Activated CD4-positive, alpha-beta memory T cell treated with anti-CD3 and anti-CD28 coated beads, Interleukin-2, amount 10 ng/mL, durations not matched to agents 7 days and 5 days (primary cell): ENCODE data around the gene CEP41. TPM values are rescaled to one million over a fixed set of nuclear protein-coding genes. Genes with fewer than 3 reads are reported as not detected.

Experiments used
- CTCF ChIA-PET: fragments of 350-600 bp; sonication (Branson Sonifier 250); formaldehyde crosslinking; loops from one replicate; lab custom pipeline; 2021; ENCODE audit warnings: antibody characterized with exemption, inconsistent platforms; lab: Charles Lee
- POLR2A ChIA-PET: fragments of 350-600 bp; sonication (Branson Sonifier 250); formaldehyde crosslinking; loops from one replicate; lab custom pipeline; 2021; ENCODE audit warnings: antibody characterized with exemption; lab: Charles Lee
- DNase-seq: peaks from one replicate; pipeline ENCODE4 v3.0.0-alpha.2; 2020
- H3K27ac Mint-ChIP-seq: one replicate; pipeline ENCODE4 v1.8.0; 2021; ENCODE audit warnings: mild to moderate bottlenecking, mixed read lengths
- H3K27me3 Mint-ChIP-seq: one replicate; pipeline ENCODE4 v1.8.0; 2021; ENCODE audit warnings: mixed read lengths
- H3K36me3 Mint-ChIP-seq: one replicate; pipeline ENCODE4 v1.8.0; 2021; ENCODE audit warnings: low read depth, mixed read lengths
- H3K4me1 Mint-ChIP-seq: one replicate; pipeline ENCODE4 v1.8.0; 2021; ENCODE audit warnings: mixed read lengths
- H3K4me3 Mint-ChIP-seq: one replicate; pipeline ENCODE4 v1.8.0; 2021; ENCODE audit warnings: mild to moderate bottlenecking, mixed read lengths
- H3K9me3 Mint-ChIP-seq: one replicate; pipeline ENCODE4 v1.8.0; 2021; ENCODE audit warnings: mixed read lengths
- total RNA-seq, 2 experiments: library from RNA; stranded (reverse); gene quantifications; one replicate each; pipeline ENCODE4 v1.2.3, GENCODE V29; 2021

The CEP41 gene
- total RNA-seq, 2 experiments from 2014 or later = 13.2 to 15.7 TPM

DNA sequence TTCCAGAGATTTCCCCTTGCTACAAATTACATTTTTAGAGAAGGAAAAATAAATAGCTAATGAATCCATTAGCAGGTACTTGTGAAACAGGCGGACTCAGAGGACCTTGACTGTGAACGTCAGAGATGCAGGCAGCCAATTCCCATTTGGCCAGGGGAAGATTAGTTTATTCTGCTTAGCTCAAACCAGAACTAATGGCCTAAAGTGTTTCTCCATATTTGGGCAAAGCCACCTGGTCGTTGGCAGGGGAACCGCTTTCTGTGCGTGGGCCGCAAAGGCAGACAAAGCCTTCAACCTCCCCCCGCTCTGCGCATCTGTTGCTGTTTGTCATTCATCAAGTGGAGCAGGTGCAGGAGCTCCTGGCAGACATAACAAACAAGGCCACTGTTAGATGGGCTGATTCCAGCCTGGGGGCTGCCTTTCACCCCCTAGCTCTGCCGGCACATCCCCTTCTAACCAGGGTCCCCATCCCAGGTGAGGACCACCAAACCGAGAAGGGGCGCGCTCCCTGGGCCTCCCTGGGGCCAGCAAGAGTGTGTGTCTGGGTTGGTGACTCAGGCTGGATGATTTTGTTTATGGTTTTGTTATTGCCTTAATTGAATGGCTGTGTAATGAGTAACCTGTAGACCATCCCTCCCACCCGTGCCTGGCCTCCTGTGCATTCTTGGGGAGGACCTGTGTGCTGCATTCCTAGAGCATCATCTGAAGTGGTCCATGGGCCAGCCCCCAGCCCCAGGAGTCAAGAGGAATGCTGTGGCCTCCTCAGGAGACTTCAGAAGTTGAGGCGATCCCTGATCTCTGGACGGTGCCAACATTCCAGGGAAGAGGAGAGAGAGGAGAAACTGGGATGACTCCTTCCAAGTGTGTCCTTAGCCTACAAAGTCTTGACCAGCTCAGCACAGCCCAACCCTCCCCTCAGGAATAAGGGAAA, 75.0 kb downstream of the CEP41 start:
- Mint-ChIP-seq H3K36me3 (no peaks in the 10 kb centered on the region), H3K27ac (no peak overlapping the region), H3K9me3 (no peaks in the 10 kb centered on the region), H3K4me1 (peaks cover 3% of the 10 kb centered on the region), H3K27me3 (no peaks in the 10 kb centered on the region), H3K4me3 (no peak overlapping the region)
- ChIA-PET CTCF (interaction anchor here (0.5 to 0.6 kb wide), 2 partner anchors 355 to 1033 kb away, joined by 3 to 4 read pairs; no protein-coding TSS in a partner anchor), POLR2A (no interaction called here)
- no peak for DNase-seq

DNA sequence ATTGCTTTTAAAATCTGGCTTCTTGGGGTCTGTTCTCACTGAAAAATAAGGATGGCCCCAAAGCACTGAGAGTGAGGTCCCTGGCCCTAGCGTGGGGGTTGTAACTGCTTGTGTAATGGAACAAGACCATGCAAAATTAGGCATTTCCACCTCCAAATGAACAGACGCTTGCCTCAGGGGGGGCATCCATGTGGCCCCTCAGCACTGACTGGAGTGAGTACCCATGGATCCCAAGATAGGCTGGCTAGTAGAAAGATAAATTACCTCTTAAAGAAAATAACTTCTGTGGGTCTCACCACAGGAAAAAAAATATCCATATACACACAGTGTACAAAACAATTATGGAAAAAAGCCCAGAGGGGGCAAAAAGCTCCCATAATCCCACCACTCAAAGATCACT, 75.7 kb downstream of the CEP41 start:
- H3K27ac Mint-ChIP-seq = no peak overlapping the region
- no peak for DNase-seq
- CTCF ChIA-PET = interaction anchor here (0.5 to 0.6 kb wide), 2 partner anchors 354 to 1032 kb away, joined by 3 to 4 read pairs; no protein-coding TSS in a partner anchor
- POLR2A ChIA-PET = no interaction called here
- no peaks in the 10 kb centered on the region for H3K36me3 Mint-ChIP-seq
- H3K27me3 Mint-ChIP-seq = no peaks in the 10 kb centered on the region
- H3K9me3 Mint-ChIP-seq = peaks cover 5% of the 10 kb centered on the region
- H3K4me3 Mint-ChIP-seq = no peak overlapping the region
- H3K4me1 Mint-ChIP-seq = peaks cover 3% of the 10 kb centered on the region

GRCh38 chr7:130364451-130364850, 76.4 kb downstream of the CEP41 start:
- no peaks in the 10 kb centered on the region for H3K27me3 Mint-ChIP-seq
- no peak overlapping the region for H3K27ac Mint-ChIP-seq
- H3K9me3 Mint-ChIP-seq = peaks cover 10% of the 10 kb centered on the region
- DNase-seq = no peak
- peaks cover 3% of the 10 kb centered on the region for H3K4me1 Mint-ChIP-seq
- POLR2A ChIA-PET = no interaction called here
- H3K36me3 Mint-ChIP-seq = no peaks in the 10 kb centered on the region
- CTCF ChIA-PET = no interaction called here
- no peak overlapping the region for H3K4me3 Mint-ChIP-seq

GRCh38 chr7:130363026-130363847, 77.6 kb downstream of the CEP41 start:
- no peak overlapping the region for H3K27ac Mint-ChIP-seq
- ChIA-PET POLR2A (no interaction called here), CTCF (no interaction called here)
- no peak overlapping the region for H3K4me3 Mint-ChIP-seq
- H3K4me1 Mint-ChIP-seq = peaks cover 3% of the 10 kb centered on the region
- H3K9me3 Mint-ChIP-seq = peaks cover 12% of the 10 kb centered on the region
- no peak for DNase-seq
- H3K36me3 Mint-ChIP-seq = no peaks in the 10 kb centered on the region
- no peaks in the 10 kb centered on the region for H3K27me3 Mint-ChIP-seq

- Mint-ChIP-seq H3K9me3 (peaks cover 12% of the 10 kb centered on the region), H3K36me3 (no peaks in the 10 kb centered on the region), H3K4me1 (peaks cover 3% of the 10 kb centered on the region), H3K27ac (no peak overlapping the region), H3K4me3 (no peak overlapping the region), H3K27me3 (no peaks in the 10 kb centered on the region)
- DNase-seq = no peak
- ChIA-PET CTCF (interaction anchor here (0.6 kb wide), 1 partner anchor 470 kb away, joined by 3 read pairs; no protein-coding TSS in a partner anchor), POLR2A (no interaction called here)
Measured at GRCh38 chr7:130362251-130362816, 78.5 kb downstream of the CEP41 start.

- ChIA-PET POLR2A (no interaction called here), CTCF (interaction anchor here (0.6 kb wide), 1 partner anchor 471 kb away, joined by 3 read pairs; no protein-coding TSS in a partner anchor)
- Mint-ChIP-seq H3K9me3 (peaks cover 12% of the 10 kb centered on the region), H3K36me3 (no peaks in the 10 kb centered on the region), H3K27ac (no peak overlapping the region), H3K4me1 (peaks cover 3% of the 10 kb centered on the region), H3K27me3 (no peaks in the 10 kb centered on the region), H3K4me3 (no peak overlapping the region)
- DNase-seq = no peak
Measured at GRCh38 chr7:130361681-130362080, 79.1 kb downstream of the CEP41 start.

DNA sequence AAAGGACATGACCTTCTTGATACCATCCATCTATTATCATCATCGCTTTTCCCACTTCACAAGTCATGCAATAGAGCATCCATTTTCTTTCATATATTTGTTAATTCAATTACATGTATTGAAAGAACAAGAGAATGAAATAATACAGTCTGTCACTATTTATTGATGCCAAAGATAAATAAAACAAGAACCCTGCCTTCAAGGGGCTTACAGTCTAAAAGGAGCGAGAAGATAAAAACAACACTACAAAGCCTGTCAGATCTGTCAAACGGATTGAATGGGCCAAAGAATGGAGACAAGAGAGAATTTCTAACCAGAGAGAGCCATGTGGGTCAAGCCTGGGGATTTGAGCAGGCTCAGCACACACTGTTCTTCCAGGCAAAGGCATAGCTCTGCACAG, 80.3 kb downstream of the CEP41 start:
- Mint-ChIP-seq H3K27me3 (no peaks in the 10 kb centered on the region), H3K36me3 (no peaks in the 10 kb centered on the region), H3K4me3 (no peak overlapping the region), H3K4me1 (peaks cover 3% of the 10 kb centered on the region), H3K9me3 (peaks cover 12% of the 10 kb centered on the region), H3K27ac (no peak overlapping the region)
- DNase-seq = no peak
- ChIA-PET POLR2A (no interaction called here), CTCF (no interaction called here)

- H3K9me3 Mint-ChIP-seq = peaks cover 12% of the 10 kb centered on the region
- no peak overlapping the region for H3K27ac Mint-ChIP-seq
- no peaks in the 10 kb centered on the region for H3K27me3 Mint-ChIP-seq
- DNase-seq = no peak
- ChIA-PET POLR2A (no interaction called here), CTCF (no interaction called here)
- H3K36me3 Mint-ChIP-seq = no peaks in the 10 kb centered on the region
- H3K4me1 Mint-ChIP-seq = peaks cover 3% of the 10 kb centered on the region
- H3K4me3 Mint-ChIP-seq = no peak overlapping the region
Measured at GRCh38 chr7:130359276-130359857, 81.4 kb downstream of the CEP41 start.

- Mint-ChIP-seq H3K4me1 (peaks cover 3% of the 10 kb centered on the region), H3K27me3 (peaks cover 2% of the 10 kb centered on the region), H3K27ac (no peak overlapping the region), H3K9me3 (peaks cover 12% of the 10 kb centered on the region), H3K36me3 (no peaks in the 10 kb centered on the region), H3K4me3 (no peak overlapping the region)
- DNase-seq = no peak
- ChIA-PET CTCF (no interaction called here), POLR2A (no interaction called here)
Measured at GRCh38 chr7:130358471-130358870, 82.3 kb downstream of the CEP41 start.

DNA sequence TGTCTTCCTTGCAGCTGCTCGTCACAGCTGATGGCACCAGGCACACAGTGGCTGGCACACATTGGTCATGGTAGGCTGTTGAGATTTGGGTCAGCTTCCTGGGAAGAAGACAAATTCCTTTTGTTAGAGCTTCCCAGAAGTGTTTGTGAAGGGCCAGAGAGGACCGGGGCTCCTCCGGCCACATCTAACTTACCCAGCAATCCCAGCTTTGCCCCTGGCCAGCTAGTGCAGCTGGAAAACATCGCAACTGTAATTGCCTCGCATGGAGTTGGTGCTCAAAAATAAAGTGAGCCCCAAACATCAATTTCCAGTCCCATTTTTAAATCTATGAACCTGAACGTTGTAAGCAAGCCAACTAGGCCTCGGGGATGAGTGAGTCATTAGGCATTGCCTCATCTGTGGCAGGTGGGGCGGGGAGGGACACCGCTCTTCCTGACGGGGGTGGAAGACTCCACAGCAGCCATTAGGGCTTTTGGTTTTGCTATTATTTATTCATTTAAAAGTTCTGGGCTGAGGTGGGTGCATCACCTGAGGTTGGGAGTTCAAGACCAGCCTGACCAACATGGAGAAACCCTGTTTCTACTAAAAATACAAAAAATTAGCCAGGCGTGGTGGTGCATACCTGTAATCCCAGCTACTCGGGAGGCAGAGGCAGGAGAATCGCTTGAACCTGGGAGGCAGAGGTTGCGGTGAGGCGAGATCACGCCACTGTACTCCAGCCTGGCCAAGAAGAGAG, 83.8 kb downstream of the CEP41 start:
- Mint-ChIP-seq H3K4me3 (no peak overlapping the region), H3K9me3 (peaks cover 12% of the 10 kb centered on the region), H3K36me3 (no peaks in the 10 kb centered on the region), H3K4me1 (peaks cover 2% of the 10 kb centered on the region), H3K27ac (no peak overlapping the region), H3K27me3 (peaks cover 6% of the 10 kb centered on the region)
- CTCF ChIA-PET = no interaction called here
- POLR2A ChIA-PET = no interaction called here
- no peak for DNase-seq

DNA sequence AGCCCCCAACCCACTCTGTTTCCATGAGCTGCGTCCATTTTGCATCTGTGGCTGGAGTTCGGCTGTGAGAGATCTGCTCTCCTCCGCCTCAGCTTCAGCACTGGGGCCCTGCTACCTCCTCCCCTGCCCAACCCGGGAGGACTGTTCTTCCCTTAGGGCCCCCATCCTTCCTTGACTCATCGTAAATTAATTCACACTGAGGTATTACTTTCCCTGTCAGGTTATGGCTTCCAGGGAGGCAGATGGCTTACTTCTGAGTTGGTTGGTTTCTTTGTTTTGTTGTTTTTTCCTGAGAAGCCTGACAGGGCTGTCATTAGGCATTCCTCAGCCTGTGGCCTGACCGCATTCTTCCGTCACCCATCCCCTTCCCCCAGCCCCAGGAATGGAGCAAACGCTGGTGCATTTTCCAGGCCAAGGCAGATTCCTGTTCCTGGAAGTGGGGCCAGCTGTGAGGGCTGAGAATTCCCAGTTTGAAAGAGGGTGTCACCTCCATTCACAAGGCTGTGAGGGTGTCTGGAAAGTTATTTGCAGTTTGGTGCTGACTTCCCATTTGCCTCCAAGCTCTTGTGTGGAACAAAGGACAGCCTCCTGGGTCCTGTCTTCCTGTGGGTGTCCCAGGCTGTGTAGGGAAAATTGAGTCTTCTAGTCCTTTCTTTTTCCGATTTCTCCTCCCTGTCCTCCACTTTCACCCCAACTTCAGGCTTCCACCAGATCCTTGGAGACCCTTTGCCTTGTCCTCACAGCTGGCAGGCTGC, 84.5 kb downstream of the CEP41 start:
- ChIA-PET CTCF (no interaction called here), POLR2A (no interaction called here)
- peaks cover 12% of the 10 kb centered on the region for H3K9me3 Mint-ChIP-seq
- H3K4me3 Mint-ChIP-seq = no peak overlapping the region
- peaks cover 5% of the 10 kb centered on the region for H3K4me1 Mint-ChIP-seq
- no peaks in the 10 kb centered on the region for H3K36me3 Mint-ChIP-seq
- H3K27ac Mint-ChIP-seq = no peak overlapping the region
- peaks cover 6% of the 10 kb centered on the region for H3K27me3 Mint-ChIP-seq
- DNase-seq = no peak

DNA sequence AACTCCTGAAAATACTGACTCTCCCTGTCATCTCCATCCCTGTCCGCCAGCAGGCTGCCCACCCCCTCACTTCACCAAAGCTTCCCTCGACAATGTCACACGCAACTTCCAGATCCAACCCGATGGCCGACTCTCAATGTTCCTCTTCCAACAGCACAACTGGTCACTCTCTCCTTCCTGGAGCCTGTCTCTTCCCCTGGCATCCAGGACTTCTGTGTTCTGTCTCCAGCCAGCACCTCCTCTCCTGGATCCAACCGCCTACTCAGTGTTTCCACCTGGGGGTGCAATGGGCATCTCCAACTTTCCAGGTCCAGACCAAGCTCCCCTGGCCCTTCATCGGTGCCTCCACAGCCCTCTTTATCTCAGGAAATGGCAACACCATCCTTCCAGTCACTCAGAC, 87.6 kb downstream of the CEP41 start:
- Mint-ChIP-seq H3K27me3 (peaks cover 6% of the 10 kb centered on the region), H3K4me1 (peaks cover 20% of the 10 kb centered on the region), H3K27ac (no peak overlapping the region), H3K9me3 (no peaks in the 10 kb centered on the region), H3K36me3 (no peaks in the 10 kb centered on the region), H3K4me3 (no peak overlapping the region)
- no peak for DNase-seq
- ChIA-PET CTCF (no interaction called here), POLR2A (no interaction called here)
